A549 (cell line): ENCODE results near the gene ADCY7.

Experiments
- EP300 ChIP-seq, 2 experiments: fragments of >200 bp; sonication (Bioruptor Twin); formaldehyde crosslinking; IDR thresholded peaks; 2 replicates in 1 of 2; 3 replicates in 1 of 2; pipeline ENCODE4 v1.6.1; 2016 to 2017
- HDAC2 ChIP-seq: fragments of 200-600 bp; sonication (generic); IDR thresholded peaks from 2 replicates; pipeline ENCODE4 v1.6.1; 2016
- POLR2A ChIP-seq: IDR thresholded peaks from 2 replicates; pipeline ENCODE4 v1.6.1; 2012; ENCODE audit warnings: mild to moderate bottlenecking, low read length
- RAD21 ChIP-seq, 2 experiments: fragments of >200 bp in 1 of 2; sonication (Bioruptor Twin) in 1 of 2; formaldehyde crosslinking in 1 of 2; IDR thresholded peaks in 1 of 2; conservative IDR thresholded peaks in 1 of 2; 2 replicates in 1 of 2; 3 replicates in 1 of 2; pipeline ENCODE4 v1.6.1; 2012 to 2018; ENCODE audit warnings: inconsistent platforms in 1 of 2
- TF ChIP-seq, protein P1 (sequence below): fragments of >200 bp; sonication (Bioruptor Twin); formaldehyde crosslinking; IDR thresholded peaks from 3 replicates; pipeline ENCODE4 v1.5.1; 2016
- TF ChIP-seq, protein P2 (sequence below): IDR thresholded peaks from 2 replicates; pipeline ENCODE4 v1.6.1; 2012

DNA sequence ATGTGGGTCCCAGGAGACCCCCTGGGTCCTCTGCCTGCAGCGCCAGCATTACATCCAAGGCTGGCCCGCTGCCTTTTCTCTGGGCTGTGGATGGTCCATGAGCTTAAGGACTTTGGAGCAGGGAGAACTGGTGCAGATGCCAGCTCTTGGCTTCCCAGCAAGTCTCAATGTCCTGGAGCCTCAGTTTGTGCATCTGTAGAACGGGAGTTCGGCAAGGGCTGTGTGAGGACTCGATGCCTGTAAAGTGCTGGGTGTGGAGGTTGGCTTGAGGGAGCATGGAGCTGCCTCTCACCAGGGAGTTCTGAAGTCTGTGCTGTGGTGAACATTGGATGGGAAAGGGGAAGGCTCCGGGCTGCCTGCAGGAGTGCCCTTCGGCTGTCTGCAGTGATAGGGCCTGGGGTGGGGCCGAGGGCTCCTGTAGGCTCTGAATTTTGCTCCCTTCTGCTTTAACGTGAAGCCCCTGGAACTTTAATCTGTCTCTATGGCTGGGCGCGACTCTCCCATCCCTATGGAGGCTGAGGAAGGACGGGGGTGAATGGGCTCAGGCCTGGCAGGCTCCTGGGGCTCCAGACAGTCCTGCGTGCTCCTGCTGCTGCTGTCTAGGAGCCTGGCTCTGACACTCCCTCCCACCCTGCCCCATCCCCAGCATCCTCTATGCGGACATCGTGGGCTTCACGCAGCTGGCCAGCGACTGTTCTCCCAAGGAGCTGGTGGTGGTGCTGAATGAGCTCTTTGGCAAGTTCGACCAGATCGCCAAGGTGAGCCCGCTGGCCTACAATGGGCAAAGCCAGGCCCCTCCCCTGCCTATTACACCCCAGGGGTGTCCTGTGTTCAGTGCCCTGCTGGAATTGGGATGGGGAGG is 27.9 kb downstream of the ADCY7 start:
- TF ChIP-seq, protein P1, sequence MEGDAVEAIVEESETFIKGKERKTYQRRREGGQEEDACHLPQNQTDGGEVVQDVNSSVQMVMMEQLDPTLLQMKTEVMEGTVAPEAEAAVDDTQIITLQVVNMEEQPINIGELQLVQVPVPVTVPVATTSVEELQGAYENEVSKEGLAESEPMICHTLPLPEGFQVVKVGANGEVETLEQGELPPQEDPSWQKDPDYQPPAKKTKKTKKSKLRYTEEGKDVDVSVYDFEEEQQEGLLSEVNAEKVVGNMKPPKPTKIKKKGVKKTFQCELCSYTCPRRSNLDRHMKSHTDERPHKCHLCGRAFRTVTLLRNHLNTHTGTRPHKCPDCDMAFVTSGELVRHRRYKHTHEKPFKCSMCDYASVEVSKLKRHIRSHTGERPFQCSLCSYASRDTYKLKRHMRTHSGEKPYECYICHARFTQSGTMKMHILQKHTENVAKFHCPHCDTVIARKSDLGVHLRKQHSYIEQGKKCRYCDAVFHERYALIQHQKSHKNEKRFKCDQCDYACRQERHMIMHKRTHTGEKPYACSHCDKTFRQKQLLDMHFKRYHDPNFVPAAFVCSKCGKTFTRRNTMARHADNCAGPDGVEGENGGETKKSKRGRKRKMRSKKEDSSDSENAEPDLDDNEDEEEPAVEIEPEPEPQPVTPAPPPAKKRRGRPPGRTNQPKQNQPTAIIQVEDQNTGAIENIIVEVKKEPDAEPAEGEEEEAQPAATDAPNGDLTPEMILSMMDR: no peak
- TF ChIP-seq HDAC2: no peak
- TF ChIP-seq EP300 (IDR thresholded peaks at IDR 0.05): no peak
- TF ChIP-seq, protein P2, sequence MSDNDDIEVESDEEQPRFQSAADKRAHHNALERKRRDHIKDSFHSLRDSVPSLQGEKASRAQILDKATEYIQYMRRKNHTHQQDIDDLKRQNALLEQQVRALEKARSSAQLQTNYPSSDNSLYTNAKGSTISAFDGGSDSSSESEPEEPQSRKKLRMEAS: no peak
- TF ChIP-seq POLR2A: no peak
- TF ChIP-seq RAD21 (conservative IDR thresholded peaks at IDR 0.05 in 1 of 2, IDR thresholded peaks at IDR 0.05 in 1 of 2): no peak
